HG02884 (cell line): Measurements from ENCODE around the gene RUNX3.
A peak's percentile ranks its signal among the peaks of the same experiment; 100 is the strongest.

Experiments
- ATAC-seq: cut with Tn5 transposase; IDR thresholded peaks from one replicate; pipeline ENCODE4 v1.9.1; 2021; ENCODE audit warnings: mild to moderate bottlenecking, moderate library complexity; ENCODE audit not compliant: unreplicated experiment

RUNX3 gene

GRCh38 chr1:24948079-24948827, 18.2 kb upstream of the RUNX3 start:
- ATAC-seq = no peak

GRCh38 chr1:24946861-24947658, 17.0 kb upstream of the RUNX3 start:
- ATAC-seq = peak; percentile 90

GRCh38 chr1:24945354-24946326, 15.6 kb upstream of the RUNX3 start:
- no peak for ATAC-seq

- no peak for ATAC-seq
These were observed 14.2 kb upstream of the RUNX3 start for GRCh38 chr1:24944318-24944717.

- ATAC-seq = no peak
These were observed 12.7 kb upstream of the RUNX3 start for GRCh38 chr1:24942789-24943188.

- no peak for ATAC-seq
These were observed 11.5 kb upstream of the RUNX3 start for GRCh38 chr1:24941564-24941963.

- ATAC-seq = no peak
These were observed 10.2 kb upstream of the RUNX3 start for GRCh38 chr1:24940231-24940630.

GRCh38 chr1:24939675-24940193, 9.7 kb upstream of the RUNX3 start:
- ATAC-seq = no peak

- no peak for ATAC-seq
These were observed 9.1 kb upstream of the RUNX3 start for GRCh38 chr1:24939040-24939674.

- no peak for ATAC-seq
These were observed 8.2 kb upstream of the RUNX3 start for GRCh38 chr1:24938276-24938675.

GRCh38 chr1:24936684-24937083, 6.6 kb upstream of the RUNX3 start:
- ATAC-seq = no peak

GRCh38 chr1:24935615-24936484, 5.8 kb upstream of the RUNX3 start:
- no peak for ATAC-seq

- ATAC-seq = no peak
These were observed 5.1 kb upstream of the RUNX3 start for GRCh38 chr1:24935196-24935526.

- ATAC-seq = no peak
These were observed 4.5 kb upstream of the RUNX3 start for GRCh38 chr1:24934310-24935195.

GRCh38 chr1:24933468-24933867, 3.4 kb upstream of the RUNX3 start:
- ATAC-seq = no peak

- ATAC-seq = no peak
These were observed 2.7 kb upstream of the RUNX3 start for GRCh38 chr1:24932725-24933294.

- ATAC-seq = no peak
These were observed 2.2 kb upstream of the RUNX3 start for GRCh38 chr1:24932284-24932683.
